Skin of body (tissue), 2 donors: ENCODE results near the gene HYLS1. TPM values are rescaled to one million over a fixed set of nuclear protein-coding genes. Genes with fewer than 3 reads are reported as not detected.

Source experiments
- DNase-seq: peaks from one replicate; lab custom pipeline; 2025; lab: John Stamatoyannopoulos, UW
- total RNA-seq: library from RNA; depleted of rRNA; stranded (reverse); fragments of >200 nt; gene quantifications from one replicate; pipeline ENCODE4 v1.2.3, GENCODE V29; 2014

HYLS1 gene
- total RNA-seq, 1 donor from 2014 or later, result 4.2 TPM

DNA sequence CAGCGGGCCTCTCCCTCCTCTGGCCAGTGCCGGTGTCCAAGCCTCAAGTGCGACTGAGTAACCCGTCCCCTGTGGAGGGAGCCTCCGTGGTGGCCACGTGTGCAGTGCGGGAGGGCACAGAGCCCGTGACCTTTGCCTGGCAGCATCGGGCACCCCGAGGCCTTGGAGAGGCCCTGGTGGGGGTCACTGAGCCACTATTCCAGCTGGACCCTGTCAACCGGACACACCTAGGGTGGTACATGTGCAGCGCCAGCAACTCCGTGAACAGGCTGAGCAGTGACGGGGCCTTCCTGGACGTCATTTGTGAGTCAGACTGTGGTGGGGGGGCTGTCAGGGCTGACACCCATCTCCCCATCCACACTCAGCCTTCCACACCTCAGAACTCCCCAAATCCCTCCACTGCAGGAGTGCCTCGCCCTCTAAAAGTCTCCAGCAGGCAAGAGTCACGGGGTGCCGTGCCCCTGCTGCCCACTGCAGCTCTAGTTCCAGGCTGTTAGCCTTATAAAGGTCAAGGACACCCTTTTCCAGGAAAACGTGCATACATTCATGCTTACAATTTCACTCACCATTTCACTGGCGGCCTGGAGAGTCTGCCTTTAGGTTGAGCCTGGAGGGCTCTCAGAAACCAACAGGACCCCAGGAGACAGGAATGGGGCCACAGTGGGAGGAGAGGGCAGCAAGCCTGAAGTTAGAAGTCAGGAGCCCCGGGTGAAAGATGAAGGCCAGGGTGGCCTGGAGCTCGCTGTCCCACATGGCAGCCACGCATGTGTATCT is 61.0 kb downstream of the HYLS1 start:
- no peak for DNase-seq

DNA sequence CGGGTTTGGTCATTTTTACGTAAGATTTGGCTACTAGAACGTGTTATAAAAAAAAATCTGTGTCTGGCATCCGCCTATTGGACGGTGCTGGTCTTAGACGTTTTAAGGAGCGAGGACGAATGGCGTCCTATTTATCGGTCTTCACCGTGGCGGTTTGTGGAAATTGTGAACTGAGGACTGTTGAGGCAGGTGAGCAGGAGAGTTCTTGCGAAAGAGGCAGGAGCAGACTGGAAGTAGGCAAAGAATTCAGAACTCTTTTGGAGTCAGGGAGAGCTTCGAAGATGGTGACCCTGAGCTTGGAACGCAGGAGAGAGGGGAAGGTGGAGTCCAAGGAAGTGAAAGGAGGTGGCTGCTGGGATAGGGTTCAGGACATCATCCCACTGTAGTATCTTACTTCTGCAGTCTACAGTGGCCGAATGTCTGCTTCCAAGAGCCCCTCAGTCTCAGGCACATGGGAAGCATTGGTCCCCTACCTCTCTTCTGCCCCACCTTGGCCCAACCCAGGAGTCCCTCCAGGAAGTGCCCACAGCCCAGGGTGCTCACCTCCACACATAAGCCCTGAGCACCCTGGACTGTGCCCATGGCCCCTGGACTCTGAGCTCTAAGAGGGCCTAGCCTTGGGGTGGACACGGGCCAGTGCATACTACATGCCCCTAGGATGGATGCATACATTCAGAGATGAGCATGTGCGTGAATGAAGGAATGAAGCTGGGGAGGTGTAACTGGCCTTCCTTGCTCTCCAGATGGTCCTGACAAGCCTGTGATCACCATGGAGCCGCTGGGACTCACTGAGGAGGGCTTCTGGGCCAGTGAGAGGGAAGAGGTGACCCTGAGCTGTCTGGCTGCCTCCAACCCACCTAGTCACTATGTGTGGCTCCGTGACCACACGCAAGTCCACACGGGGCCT is 62.1 kb downstream of the HYLS1 start:
- DNase-seq, result no peak

DNA sequence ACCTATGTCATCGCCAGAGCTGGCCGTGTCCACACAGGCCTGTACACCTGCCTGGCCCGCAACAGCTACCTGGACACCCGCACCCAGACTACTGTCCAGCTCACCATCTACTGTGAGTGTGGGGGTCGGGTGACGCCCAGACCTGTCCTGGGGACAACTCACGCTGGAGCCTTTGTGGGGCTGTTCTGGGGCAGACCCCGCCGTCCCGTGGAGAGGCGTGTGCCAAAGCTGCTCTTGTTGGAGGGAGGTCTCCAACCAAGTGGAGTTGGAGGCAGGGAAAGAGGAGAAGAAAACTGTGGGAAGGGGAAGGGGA is 62.7 kb downstream of the HYLS1 start:
- no peak for DNase-seq

Other genes with a start within 250 kb of the HYLS1 start
- not detected for gene ACRV1, start 206.8 kb upstream of the HYLS1 start, total RNA-seq
- not detected for gene PATE1, start 141.4 kb upstream of the HYLS1 start, total RNA-seq
- gene PATE2, start 108.8 kb upstream of the HYLS1 start, total RNA-seq, result not detected
- gene PATE3, start 99.5 kb upstream of the HYLS1 start, total RNA-seq, result not detected
- gene PATE4, start 54.4 kb upstream of the HYLS1 start, total RNA-seq, result not detected
- gene PUS3, start 15.5 kb downstream of the HYLS1 start, total RNA-seq, result 7.8 TPM
- gene DDX25, start 16.8 kb downstream of the HYLS1 start, total RNA-seq, result 0.20 TPM
- gene VSIG10L2, start 58.4 kb downstream of the HYLS1 start, total RNA-seq, result 0.39 TPM
- gene CDON, start 175.2 kb downstream of the HYLS1 start, total RNA-seq, result 71.8 TPM